HepG2 (cell line): ENCODE measurements around the gene DCDC2. TPM values are rescaled to one million over a fixed set of nuclear protein-coding genes. Genes with fewer than 3 reads are reported as not detected.

ENCODE experiments used
- ATAC-seq: fragments of 200-7000 bp; cut with Tn5 transposase; 3 replicates; pipeline ENCODE4 v1.9.1; 2020; ENCODE audit warnings: mild to moderate bottlenecking, moderate library complexity
- BruUV-seq: library from RNA; stranded (reverse); fragments of 400-500 nt; replicated peaks from 2 replicates; lab custom pipeline; 2021; lab: Mats Ljungman, UMichigan
- CTCF ChIA-PET: fragments of 300-600 bp; formaldehyde crosslinking; extraction: SDS; loops from one replicate; lab custom pipeline; 2021; ENCODE audit warnings: low total read pairs, inconsistent platforms, low intra/inter-chr PET ratio; lab: Yijun Ruan, JAX
- POLR2A ChIA-PET: fragments of 350-600 bp; sonication (Branson Sonifier 250); formaldehyde crosslinking; loops from one replicate; lab custom pipeline; 2020; ENCODE audit warnings: antibody characterized with exemption, inconsistent platforms; lab: Yijun Ruan, JAX
- DNase-seq: peaks from one replicate; pipeline ENCODE4 v3.0.0-alpha.2; 2015; ENCODE audit warnings: low spot score
- FAIRE-seq: peaks from 3 replicates; lab custom pipeline; 2011; peaks lifted over from hg19 to GRCh38; lab: Jason Lieb, UNC
- H2AFZ ChIP-seq: one replicate; pipeline ENCODE4 v1.6.1; 2011; ENCODE audit warnings: low read length, inconsistent platforms
- H3K27ac ChIP-seq: fragments of 300-600 bp; 3 replicates; pipeline ENCODE4 v1.8.0; 2011; ENCODE audit warnings: mixed run types, mild to moderate bottlenecking, mixed read lengths, low read length, inconsistent platforms; ENCODE audit not compliant: insufficient read depth; ENCODE audit errors: extremely low read length
- H3K27me3 ChIP-seq, 2 experiments: fragments of 200-600 bp in 1 of 2; 2 replicates in 1 of 2; 3 replicates in 1 of 2; pipeline versions ENCODE4 v1.6.0 to v1.8.0; 2011; ENCODE audit warnings: low read length in 2 of 2, mild to moderate bottlenecking in 2 of 2, moderate library complexity in 2 of 2, inconsistent platforms in 1 of 2; ENCODE audit not compliant: insufficient read depth in 2 of 2, control insufficient read depth in 1 of 2
- H3K36me3 ChIP-seq, 2 experiments: fragments of 200-600 bp in 1 of 2; replicated peaks in 1 of 2; 2 replicates in 1 of 2; 3 replicates in 1 of 2; pipeline versions ENCODE4 v1.5.1 to v1.8.0; 2011; ENCODE audit warnings: low read length in 2 of 2, inconsistent platforms in 1 of 2; ENCODE audit not compliant: insufficient read depth in 2 of 2, control insufficient read depth in 1 of 2
- H3K4me1 ChIP-seq: 2 replicates; pipeline ENCODE4 v1.5.1; 2012; ENCODE audit warnings: low read length, inconsistent platforms; ENCODE audit not compliant: insufficient read depth
- H3K4me2 ChIP-seq: 2 replicates; pipeline ENCODE4 v1.6.0; 2011; ENCODE audit warnings: low read depth, low read length, inconsistent platforms
- H3K4me3 ChIP-seq, 3 experiments: fragments of 200-600 bp in 1 of 3; sonication (generic), shearing (Covaris generic) in 1 of 3; replicated peaks in 1 of 3; 2 replicates each; pipeline ENCODE4 v1.5.1; 2011 to 2016; ENCODE audit warnings: low read length in 3 of 3, inconsistent platforms in 2 of 3, low read depth in 2 of 3, mild to moderate bottlenecking in 2 of 3, control low read depth in 1 of 3, mixed read lengths in 1 of 3; ENCODE audit not compliant: insufficient read depth in 1 of 3
- H3K79me2 ChIP-seq: one replicate; pipeline ENCODE4 v1.6.1; 2011; ENCODE audit warnings: low read length, inconsistent platforms; ENCODE audit not compliant: insufficient read depth
- H3K9ac ChIP-seq: 2 replicates; pipeline ENCODE4 v1.6.0; 2011; ENCODE audit warnings: mild to moderate bottlenecking, low read depth, low read length, inconsistent platforms; ENCODE audit not compliant: insufficient read depth
- H3K9me3 ChIP-seq: 2 replicates; pipeline ENCODE4 v1.5.1; 2012; ENCODE audit warnings: mild to moderate bottlenecking, low read length
- H4K20me1 ChIP-seq: 2 replicates; pipeline ENCODE4 v1.6.0; 2011; ENCODE audit warnings: inconsistent platforms, mild to moderate bottlenecking, low read length, moderate library complexity; ENCODE audit not compliant: insufficient read depth
- AFF4 ChIP-seq: sonication (generic); formaldehyde crosslinking; IDR thresholded peaks from 2 replicates; pipeline ENCODE4 v1.4.0; 2020; ENCODE audit warnings: missing genetic modification reagents
- MAFK ChIP-seq, 2 experiments: IDR thresholded peaks in 1 of 2; conservative IDR thresholded peaks in 1 of 2; 2 replicates each; pipeline ENCODE4 v1.6.1; 2011; ENCODE audit warnings: improper control_type of control experiment in 2 of 2, low read length in 2 of 2
- RORA ChIP-seq: sonication (generic); formaldehyde crosslinking; IDR thresholded peaks from 2 replicates; pipeline ENCODE4 v1.5.0; 2020; ENCODE audit warnings: mild to moderate bottlenecking, missing genetic modification reagents, moderate library complexity
- ZNF34 ChIP-seq: sonication (generic); formaldehyde crosslinking; IDR thresholded peaks from 2 replicates; pipeline ENCODE4 v1.4.0; 2020; ENCODE audit warnings: mild to moderate bottlenecking, missing genetic modification reagents, borderline replicate concordance
- WGBS: methylation state at CpG from one replicate; pipeline ENCODE4 v1.1.6; 2017; ENCODE audit warnings: low lambda C conversion rate; 5-methylcytosine and 5-hydroxymethylcytosine counted together
- in situ Hi-C: cut with HindIII; loops from 2 replicates; pipeline ENCODE4 v1.10.0; 2017; ENCODE audit warnings: low pct_unique_long_range_greater_than_20kb; ENCODE audit not compliant: extremely low pct_ligation_motif_present
- intact Hi-C: fragments of 100-400 bp; cut with micrococcal nuclease; formaldehyde crosslinking; loops from one replicate; pipeline ENCODE4 v1.10.0; 2022; ENCODE audit not compliant: unreplicated experiment
- polyA plus RNA-seq, 8 experiments: library from polyadenylated mRNA; depleted of rRNA in 3 of 8; stranded (reverse) in 7 of 8; unstranded in 1 of 8; fragments of >200 nt; fragmentation: Illumina TruSeq in 4 of 8; extraction: Trizol in 4 of 8; gene quantifications; 2 replicates each; pipeline versions ENCODE4 v1.2.1 to v1.2.3, GENCODE V29; 2011 to 2016; ENCODE audit warnings: low read depth in 4 of 8, missing spikeins in 1 of 8, mixed read lengths in 1 of 8; ENCODE audit not compliant: insufficient read depth in 1 of 8
- total RNA-seq, 5 experiments: library from RNA; depleted of rRNA; stranded (reverse); fragments of >200 nt; fragmentation: Illumina TruSeq; extraction: Trizol; gene quantifications; 2 replicates each; pipeline ENCODE4 v1.2.3, GENCODE V29; 2016; ENCODE audit warnings: low read depth in 1 of 5

The DCDC2 gene
- total and polyA plus RNA-seq, 2 of the 13 experiments (the other 11 are each of a cell fraction or from before 2014, with no cell fraction given), result 9.0 to 36.2 TPM

GRCh38 chr6:24255676-24256075 lies 102.2 kb downstream of the DCDC2 start:
- CTCF ChIA-PET, result no interaction called here
- Histone ChIP-seq H3K4me2 (no peak overlapping the region), H3K9ac (no peak overlapping the region), H3K4me1 (peaks cover 6% of the 10 kb centered on the region; the same call in 1 of the 2 replicates), H3K27ac (no peak overlapping the region), H4K20me1 (0 out of 2 replicates have a peak, but pooled peaks cover 3% of the 10 kb centered on the region)
- intact Hi-C loops, result no loop called here
- POLR2A ChIA-PET, result no interaction called here
- 85% methylated on average over 1 of the region's 1 CpG for WGBS
- no peak for FAIRE-seq
- TF ChIP-seq MAFK (conservative IDR thresholded peaks at IDR 0.05 in 1 of 2, IDR thresholded peaks at IDR 0.05 in 1 of 2; ENCODE audit: low read length in 2 of 2) (0 out of 4 replicates have a peak, but pooled peaks of 1 of the 2 experiments have one; percentile 9), AFF4 (no peak)
- TF ChIP-seq, all 625 proteins: peak for 1
- no peak for ATAC-seq
- BruUV-seq, result no TSS peak
- Histone ChIP-seq H3K36me3 (peaks cover 6 to 16% of the 10 kb centered on the region in 2 experiments; a peak in 4 of 5 replicates), H3K27me3 (no peaks in the 10 kb centered on the region), H3K9me3 (no peaks in the 10 kb centered on the region), H2AFZ (no peak overlapping the region), H3K4me3 (no peak overlapping the region), H3K79me2 (peaks cover 2% of the 10 kb centered on the region)
- DNase-seq, result no peak
- in situ Hi-C loops, result no loop called here

- DNase-seq (no peak), ATAC-seq (no peak), FAIRE-seq (no peak)
- intact Hi-C loops (no loop called here), in situ Hi-C loops (no loop called here)
- H3K4me2 ChIP-seq, result no peak overlapping the region
- 0 out of 2 replicates have a peak, but pooled peaks cover 3% of the 10 kb centered on the region for H4K20me1 ChIP-seq
- H3K27me3 ChIP-seq, result no peaks in the 10 kb centered on the region
- no peak overlapping the region for H3K4me3 ChIP-seq
- peaks cover 6% of the 10 kb centered on the region; the same call in 1 of the 2 replicates for H3K4me1 ChIP-seq
- no peak overlapping the region for H3K9ac ChIP-seq
- H3K79me2 ChIP-seq, result peaks cover 2% of the 10 kb centered on the region
- no peaks in the 10 kb centered on the region for H3K9me3 ChIP-seq
- CTCF ChIA-PET, result no interaction called here
- no peak overlapping the region for H3K27ac ChIP-seq
- no peak overlapping the region for H2AFZ ChIP-seq
- POLR2A ChIA-PET, result no interaction called here
- TF ChIP-seq RORA (CRISPR knock-in tag) (no peak), ZNF34 (CRISPR knock-in tag) (no peak)
- H3K36me3 ChIP-seq, result peaks cover 6 to 13% of the 10 kb centered on the region in 2 experiments
- BruUV-seq, result no TSS peak
These were observed 104.5 kb downstream of the DCDC2 start for GRCh38 chr6:24253360-24253759.
